Measurements from ENCODE around the gene MEF2C. TPM values are rescaled to one million over a fixed set of nuclear protein-coding genes. Genes with fewer than 3 reads are reported as not detected.

Gene MEF2C
- total RNA-seq, 1 experiment from 2014 or later, result 3.4 TPM

- no peaks in the 10 kb centered on the region for H3K36me3 ChIP-seq (replicated peaks; ENCODE audit: control insufficient read depth, insufficient read depth, low read length)
- no peak overlapping the region for H3K4me3 ChIP-seq (ENCODE audit: insufficient read depth, low read depth, low read length)
- H3K27me3 ChIP-seq (ENCODE audit: control insufficient read depth, insufficient read depth, low read length), result no peaks in the 10 kb centered on the region
- DNase-seq, result peak; percentile 24
Observed at GRCh38 chr5:88897748-88898147, 14.8 kb upstream of the MEF2C start.

DNA sequence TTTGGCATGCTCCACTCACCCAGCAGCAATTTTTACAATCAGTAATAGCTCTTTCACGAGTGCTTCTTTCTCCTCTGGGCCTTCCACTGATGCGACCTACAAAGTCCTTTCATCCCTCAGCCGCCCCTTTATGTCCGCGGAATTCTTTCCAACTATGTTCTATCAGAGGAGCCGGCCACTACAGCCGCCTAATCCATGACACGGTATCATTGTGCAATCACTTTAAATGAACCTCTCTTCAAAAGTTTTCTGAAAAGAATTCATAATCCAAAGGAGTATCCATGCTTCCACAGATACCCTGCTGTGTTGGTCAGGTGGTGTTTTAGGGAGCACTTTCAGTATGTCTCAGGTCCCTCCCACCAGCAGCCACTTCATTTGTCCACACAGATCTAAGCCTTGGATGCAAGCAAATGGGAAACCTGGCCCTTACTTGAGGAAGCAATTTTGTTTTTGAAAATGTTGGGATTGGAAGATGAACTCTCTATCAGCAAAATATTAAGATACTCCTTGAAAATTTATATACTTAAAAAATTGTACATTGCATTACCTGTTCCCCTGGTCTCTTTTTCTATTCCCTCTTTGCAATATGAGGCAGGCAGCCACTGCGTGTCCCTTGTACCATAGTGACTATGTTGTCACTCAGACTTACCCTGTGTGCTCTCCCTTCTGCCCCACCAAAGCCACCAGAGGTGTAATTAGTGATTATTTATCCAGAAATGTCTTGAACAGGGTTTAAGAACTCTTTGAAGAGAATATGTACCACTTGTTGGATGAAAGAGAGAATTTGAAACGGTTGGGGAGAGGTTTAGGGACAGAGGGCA, 12.9 kb upstream of the MEF2C start:
- H3K36me3 ChIP-seq (replicated peaks; ENCODE audit: control insufficient read depth, insufficient read depth, low read length), result no peaks in the 10 kb centered on the region
- no peak overlapping the region for H3K4me3 ChIP-seq (ENCODE audit: insufficient read depth, low read depth, low read length)
- H3K27me3 ChIP-seq (ENCODE audit: control insufficient read depth, insufficient read depth, low read length), result no peaks in the 10 kb centered on the region
- no peak for DNase-seq

DNA sequence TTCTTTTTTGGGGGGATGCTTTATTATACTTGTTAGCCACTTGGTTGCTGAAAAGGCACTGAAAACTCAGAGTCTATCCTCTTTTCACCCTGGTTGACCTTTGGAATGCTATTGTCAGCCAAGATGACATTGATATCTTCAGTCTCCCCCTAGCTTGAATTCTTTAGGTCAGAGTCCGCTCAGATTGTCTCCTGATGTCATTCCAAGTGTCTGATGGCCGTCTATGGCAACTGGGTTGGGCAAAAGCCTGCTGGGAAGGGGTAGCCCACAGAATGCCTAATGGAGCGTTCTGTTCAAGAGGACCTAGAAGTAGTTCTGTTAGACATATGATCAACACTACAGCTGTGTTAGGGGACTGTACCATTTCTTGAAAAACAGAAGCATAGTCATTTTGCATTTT, 9.7 kb upstream of the MEF2C start:
- Histone ChIP-seq H3K4me3 (ENCODE audit: insufficient read depth, low read depth, low read length) (no peak overlapping the region), H3K27me3 (ENCODE audit: control insufficient read depth, insufficient read depth, low read length) (peaks cover 20% of the 10 kb centered on the region), H3K36me3 (replicated peaks; ENCODE audit: control insufficient read depth, insufficient read depth, low read length) (no peaks in the 10 kb centered on the region)
- DNase-seq, result no peak

- no peak for DNase-seq
- no peaks in the 10 kb centered on the region for H3K36me3 ChIP-seq (replicated peaks; ENCODE audit: control insufficient read depth, insufficient read depth, low read length)
- H3K27me3 ChIP-seq (ENCODE audit: control insufficient read depth, insufficient read depth, low read length), result peaks cover 28% of the 10 kb centered on the region
- peak overlapping the region; percentile 69; the same call in 1 of the 2 replicates for H3K4me3 ChIP-seq (ENCODE audit: insufficient read depth, low read depth, low read length)
Observed at GRCh38 chr5:88890070-88890781, 7.2 kb upstream of the MEF2C start.

DNA sequence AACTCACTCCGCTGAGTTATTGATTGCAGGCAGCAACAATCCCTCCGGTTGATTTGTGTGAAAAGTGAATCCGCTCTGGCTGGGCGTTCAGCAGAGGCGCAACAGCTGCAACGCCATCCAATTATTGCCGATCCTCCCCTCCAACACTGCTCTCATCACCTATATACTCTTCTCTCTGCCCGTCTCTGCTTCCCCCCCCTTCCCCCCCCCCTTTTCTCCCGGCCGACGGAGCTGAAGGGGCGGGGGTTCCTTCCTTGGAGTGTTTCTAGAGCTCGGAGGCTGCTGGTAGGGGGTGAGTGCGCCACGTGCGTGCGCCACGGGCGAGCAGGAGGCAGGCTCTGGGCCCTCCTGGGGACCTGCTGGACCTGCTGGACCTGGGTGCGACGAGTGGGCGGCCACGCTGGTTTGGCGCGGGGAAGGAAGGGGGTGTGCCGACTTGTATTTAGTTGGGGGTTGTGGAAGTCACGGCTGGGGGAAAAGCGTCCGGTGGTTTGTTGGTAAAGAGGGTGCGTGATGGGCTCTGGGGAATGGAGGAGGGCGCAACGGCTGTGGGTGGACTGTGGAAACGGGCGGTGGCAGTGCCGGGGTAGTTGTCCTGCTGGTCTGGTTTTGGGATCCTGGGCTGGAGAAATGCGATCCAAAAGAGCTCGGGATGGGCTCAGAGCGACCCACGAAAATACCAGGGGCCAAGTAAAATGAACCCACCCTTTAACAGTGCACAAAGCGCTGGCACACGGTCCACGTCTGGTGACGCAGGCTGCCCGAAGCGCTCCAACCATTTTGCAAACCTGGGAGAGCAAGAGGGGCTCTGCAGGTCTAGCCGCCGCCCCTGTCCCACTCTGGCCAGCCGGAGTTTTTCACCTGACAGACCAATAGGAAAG, 6.4 kb upstream of the MEF2C start:
- H3K36me3 ChIP-seq (replicated peaks; ENCODE audit: control insufficient read depth, insufficient read depth, low read length), result no peaks in the 10 kb centered on the region
- peaks cover 34% of the 10 kb centered on the region for H3K27me3 ChIP-seq (ENCODE audit: control insufficient read depth, insufficient read depth, low read length)
- peak; percentile 65 for DNase-seq
- peak overlapping the region; percentile 69 for H3K4me3 ChIP-seq (ENCODE audit: insufficient read depth, low read depth, low read length)

DNA sequence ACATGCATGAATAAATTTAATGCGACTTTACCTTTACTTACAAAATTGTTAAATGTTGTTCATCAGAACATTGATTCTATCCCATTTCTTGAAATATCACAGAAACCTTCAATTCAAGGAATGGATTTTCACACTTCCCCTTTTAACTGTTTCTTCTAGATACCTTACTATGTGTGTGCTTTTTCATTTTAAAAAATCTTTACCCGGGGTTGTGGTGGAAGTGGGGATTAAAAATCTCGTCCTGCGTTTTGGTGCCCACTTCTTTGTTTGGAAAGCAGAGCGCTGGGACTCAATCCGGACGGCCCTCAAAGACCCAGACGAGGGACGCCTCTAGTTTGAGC, 5.8 kb upstream of the MEF2C start:
- H3K27me3 ChIP-seq (ENCODE audit: control insufficient read depth, insufficient read depth, low read length), result peaks cover 38% of the 10 kb centered on the region
- no peaks in the 10 kb centered on the region for H3K36me3 ChIP-seq (replicated peaks; ENCODE audit: control insufficient read depth, insufficient read depth, low read length)

DNA sequence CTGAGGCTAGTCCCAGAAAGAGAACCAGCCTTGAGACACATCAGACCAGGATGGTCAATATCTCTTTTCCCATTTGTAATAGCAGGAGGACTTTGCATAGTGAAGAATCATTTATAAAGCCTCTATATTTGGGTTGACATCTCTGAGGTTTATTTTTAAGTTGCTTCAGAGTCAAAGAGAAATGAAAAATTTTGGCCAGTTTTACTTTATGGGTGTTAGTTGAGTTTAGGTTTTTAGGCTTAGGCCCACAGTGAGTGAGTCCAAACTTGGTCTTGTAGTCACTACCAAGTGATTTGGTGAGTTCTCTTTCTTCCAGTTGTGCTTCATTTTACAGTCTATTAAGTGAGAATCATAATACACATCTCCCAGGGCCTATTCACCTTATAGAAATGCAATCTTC, 5.3 kb upstream of the MEF2C start:
- no peak overlapping the region for H3K4me3 ChIP-seq (ENCODE audit: insufficient read depth, low read depth, low read length)
- peaks cover 38% of the 10 kb centered on the region for H3K27me3 ChIP-seq (ENCODE audit: control insufficient read depth, insufficient read depth, low read length)
- no peaks in the 10 kb centered on the region for H3K36me3 ChIP-seq (replicated peaks; ENCODE audit: control insufficient read depth, insufficient read depth, low read length)
- DNase-seq, result no peak

More for the DNA sequence above, 5.8 kb upstream of the MEF2C start:
- no peak for DNase-seq
- H3K4me3 ChIP-seq (ENCODE audit: insufficient read depth, low read depth, low read length), result peak overlapping the region; percentile 69

- Histone ChIP-seq H3K36me3 (replicated peaks; ENCODE audit: control insufficient read depth, insufficient read depth, low read length) (no peaks in the 10 kb centered on the region), H3K4me3 (ENCODE audit: insufficient read depth, low read depth, low read length) (no peak overlapping the region), H3K27me3 (ENCODE audit: control insufficient read depth, insufficient read depth, low read length) (peaks cover 38% of the 10 kb centered on the region)
- no peak for DNase-seq
Observed at GRCh38 chr5:88887342-88887741, 4.4 kb upstream of the MEF2C start.

DNA sequence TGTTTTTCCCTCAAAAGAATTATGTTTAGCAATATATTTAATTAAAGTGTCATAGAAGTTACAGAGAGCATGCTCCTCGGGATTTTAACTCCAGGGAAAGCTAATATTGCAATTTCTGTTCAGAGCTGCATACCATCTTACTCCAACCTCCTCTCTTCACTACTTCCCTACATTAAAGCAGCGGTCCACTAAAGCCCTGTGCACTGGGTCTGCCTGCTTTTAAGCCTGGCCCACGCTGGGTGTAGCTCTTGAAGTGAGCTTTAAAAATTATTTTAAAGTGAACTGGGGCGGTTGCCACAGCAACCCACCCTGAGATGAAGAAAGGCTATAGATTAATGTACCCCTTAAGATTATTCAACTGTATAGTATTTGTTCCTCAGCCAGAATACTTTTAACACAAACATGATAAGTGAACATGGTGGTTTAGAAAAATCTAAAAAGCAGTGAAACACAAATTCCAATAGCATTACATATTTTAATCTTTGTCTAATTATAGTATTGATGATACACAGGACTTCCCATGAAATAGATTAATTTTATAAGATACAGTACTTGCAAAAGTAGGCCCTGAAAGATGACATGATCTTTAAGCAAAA, 3.9 kb upstream of the MEF2C start:
- no peaks in the 10 kb centered on the region for H3K36me3 ChIP-seq (replicated peaks; ENCODE audit: control insufficient read depth, insufficient read depth, low read length)
- peaks cover 38% of the 10 kb centered on the region for H3K27me3 ChIP-seq (ENCODE audit: control insufficient read depth, insufficient read depth, low read length)
- no peak overlapping the region for H3K4me3 ChIP-seq (ENCODE audit: insufficient read depth, low read depth, low read length)
- no peak for DNase-seq

DNA sequence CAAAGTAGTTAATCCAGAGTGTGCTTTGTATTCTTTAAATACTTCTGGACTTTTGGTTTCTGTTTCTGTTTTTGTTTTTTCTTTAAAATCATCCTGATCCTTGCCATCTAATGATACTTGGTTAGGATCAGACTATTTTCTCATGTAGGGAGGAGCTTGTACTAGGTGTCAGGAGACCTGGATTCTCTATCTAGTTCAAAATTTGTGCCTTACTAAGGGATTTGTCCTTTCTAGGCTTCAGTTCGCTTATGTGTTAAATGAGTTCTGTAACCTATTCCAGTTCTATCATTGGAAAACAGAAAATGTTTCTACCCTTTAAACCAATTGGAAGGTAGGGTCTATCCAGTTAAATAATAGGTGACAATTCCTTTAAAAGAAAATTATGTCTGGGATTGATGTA, 3.3 kb upstream of the MEF2C start:
- Histone ChIP-seq H3K4me3 (ENCODE audit: insufficient read depth, low read depth, low read length) (no peak overlapping the region), H3K27me3 (ENCODE audit: control insufficient read depth, insufficient read depth, low read length) (peaks cover 38% of the 10 kb centered on the region), H3K36me3 (replicated peaks; ENCODE audit: control insufficient read depth, insufficient read depth, low read length) (no peaks in the 10 kb centered on the region)
- no peak for DNase-seq

DNA sequence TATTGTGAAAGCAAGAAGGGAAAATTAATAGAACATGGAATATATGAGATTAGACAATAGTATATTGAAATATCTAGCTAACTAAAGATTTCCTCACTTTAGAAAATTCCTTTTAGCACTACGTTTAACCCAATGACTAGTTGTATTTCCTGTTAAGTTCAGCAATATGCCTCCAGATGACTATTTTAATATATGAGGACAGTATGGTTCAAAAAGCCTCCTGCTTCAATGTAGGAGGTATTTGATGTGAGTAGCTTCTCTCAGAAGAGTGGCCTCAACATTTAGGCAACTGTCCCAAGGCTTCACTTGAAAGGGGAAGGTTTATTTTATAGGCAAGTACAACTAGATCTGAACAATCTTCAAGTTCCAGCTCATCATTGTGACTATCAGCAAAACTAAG, 2.0 kb upstream of the MEF2C start:
- Histone ChIP-seq H3K27me3 (ENCODE audit: control insufficient read depth, insufficient read depth, low read length) (peaks cover 35% of the 10 kb centered on the region), H3K4me3 (ENCODE audit: insufficient read depth, low read depth, low read length) (no peak overlapping the region), H3K36me3 (replicated peaks; ENCODE audit: control insufficient read depth, insufficient read depth, low read length) (no peaks in the 10 kb centered on the region)
- no peak for DNase-seq

GRCh38 chr5:88884608-88884877, 1.6 kb upstream of the MEF2C start:
- no peaks in the 10 kb centered on the region for H3K36me3 ChIP-seq (replicated peaks; ENCODE audit: control insufficient read depth, insufficient read depth, low read length)
- peaks cover 31% of the 10 kb centered on the region for H3K27me3 ChIP-seq (ENCODE audit: control insufficient read depth, insufficient read depth, low read length)
- DNase-seq, result no peak
- H3K4me3 ChIP-seq (ENCODE audit: insufficient read depth, low read depth, low read length), result peak overlapping the region; percentile 46

GRCh38 chr5:88883836-88884607, 1.0 kb upstream of the MEF2C start:
- Histone ChIP-seq H3K4me3 (ENCODE audit: insufficient read depth, low read depth, low read length) (peak overlapping the region; percentile 46), H3K36me3 (replicated peaks; ENCODE audit: control insufficient read depth, insufficient read depth, low read length) (no peaks in the 10 kb centered on the region), H3K27me3 (ENCODE audit: control insufficient read depth, insufficient read depth, low read length) (peaks cover 26% of the 10 kb centered on the region; the same call in 1 of the 2 replicates)
- peak; percentile 68 for DNase-seq

All from H7 (cell line).